ENCODE data around the gene ENOX1. TPM values are rescaled to one million over a fixed set of nuclear protein-coding genes. Genes with fewer than 3 reads are reported as not detected.

The ENOX1 gene
- total and polyA plus RNA-seq, 2 of the 8 experiments (the other 6 are each of a cell fraction or from before 2014, with no cell fraction given) = 0.23 to 0.37 TPM

DNA sequence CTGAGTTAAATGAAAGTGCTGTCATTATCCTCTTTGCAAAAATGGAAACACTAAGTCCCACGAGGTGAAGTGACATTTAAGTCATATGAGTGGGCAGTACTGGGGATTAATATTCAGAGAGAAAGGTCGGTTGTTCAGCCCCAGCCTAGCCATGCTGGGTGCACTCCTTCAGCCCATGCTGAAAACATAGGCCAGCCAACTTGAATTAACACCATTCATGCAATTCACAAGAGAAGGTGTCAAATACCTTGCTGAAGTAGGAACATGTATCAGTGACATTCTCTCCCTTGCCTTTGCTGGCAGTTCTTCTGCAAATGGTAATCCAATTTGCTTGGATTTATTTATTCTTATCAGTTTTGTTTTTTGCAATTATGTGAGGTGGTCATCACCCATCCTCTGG, 507.1 kb downstream of the ENOX1 start:
- no peak overlapping the region for H2BK12ac ChIP-seq (ENCODE audit: low read depth, low read length)
- no peak overlapping the region for H3K4me2 ChIP-seq (ENCODE audit: insufficient read depth in 1 of 2, low read depth in 2 of 2, low read length in 2 of 2)
- no peak overlapping the region for H2BK120ac ChIP-seq (replicated peaks; ENCODE audit: low read depth, low read length)
- H3K9me3 ChIP-seq (ENCODE audit: insufficient read depth in 2 of 2, low read depth in 1 of 2, low read length in 1 of 2) = no peaks in the 10 kb centered on the region
- no peak overlapping the region for H3K27ac ChIP-seq (ENCODE audit: low read depth, low read length)
- H3K23ac ChIP-seq (ENCODE audit: insufficient read length) = no peak overlapping the region
- no peak overlapping the region for H4K91ac ChIP-seq (replicated peaks; ENCODE audit: insufficient read length, low read length)
- H2BK20ac ChIP-seq (ENCODE audit: low read length) = no peak overlapping the region
- WGBS, 2 experiments (ENCODE audit: extremely low coverage in 1 of 2, insufficient coverage in 1 of 2, insufficient read length in 1 of 2, insufficient replicate concordance in 2 of 2, low coverage in 1 of 2, low lambda C conversion rate in 2 of 2, missing lambda C conversion rate in 1 of 2) = 78% methylated on average over 2 of the region's 2 CpGs; no CpG with 5 or more reads in 1 of the 2 experiments
- no peak overlapping the region for H3K18ac ChIP-seq (ENCODE audit: extremely low read depth, low read length)
- ChIA-PET CTCF (ENCODE audit: partially characterized antibody) (interaction anchor here (1.4 kb wide), 1 partner anchor 147 kb away, joined by 4 read pairs; no protein-coding TSS in a partner anchor), POLR2A (ENCODE audit: partially characterized antibody) (interaction anchor here (1.2 kb wide), 1 partner anchor 596 kb away, joined by 3 read pairs; no protein-coding TSS in a partner anchor)
- no peak overlapping the region for H2BK15ac ChIP-seq (ENCODE audit: low read length)
- H3K4me1 ChIP-seq (replicated peaks in 1 of 4; ENCODE audit: control insufficient read depth in 3 of 4, insufficient read depth in 4 of 4, low read length in 3 of 4) = no peaks in the 10 kb centered on the region
- H4K8ac ChIP-seq (ENCODE audit: extremely low read depth, insufficient read depth, low read length) = no peak overlapping the region
- H2AK5ac ChIP-seq (ENCODE audit: low read depth, low read length) = no peak overlapping the region
- no peak overlapping the region for H4K5ac ChIP-seq (ENCODE audit: insufficient read length, low read depth, low read length)
- H3K23me2 ChIP-seq (ENCODE audit: low read depth, low read length) = no peaks in the 10 kb centered on the region; the same call in 1 of the 2 replicates
- no peak for FAIRE-seq
- no peaks in the 10 kb centered on the region for H3K36me3 ChIP-seq (ENCODE audit: control insufficient read depth in 2 of 4, insufficient read depth in 4 of 4, low read length in 3 of 4)
- H3K79me1 ChIP-seq (ENCODE audit: low read depth, low read length) = no peaks in the 10 kb centered on the region
- no peak overlapping the region for H3K4me3 ChIP-seq (ENCODE audit: extremely low read depth in 1 of 4, insufficient read depth in 2 of 4, low read depth in 3 of 4, low read length in 4 of 4)
- H3K56ac ChIP-seq (replicated peaks; ENCODE audit: insufficient read length, low read depth, low read length) = no peak overlapping the region
- H4K20me1 ChIP-seq (replicated peaks in 1 of 2; ENCODE audit: control insufficient read depth in 1 of 2, insufficient read depth in 2 of 2, low read length in 2 of 2) = no peaks in the 10 kb centered on the region
- H2BK5ac ChIP-seq (ENCODE audit: low read depth, low read length) = no peak overlapping the region
- H3K14ac ChIP-seq (ENCODE audit: insufficient read length) = no peak overlapping the region
- no peak overlapping the region for H3K9ac ChIP-seq (replicated peaks in 1 of 4; ENCODE audit: extremely low read depth in 1 of 4, low read depth in 3 of 4, low read length in 3 of 4)
- no peak overlapping the region for H2AFZ ChIP-seq (ENCODE audit: low read length)
- no peaks in the 10 kb centered on the region for H3K79me2 ChIP-seq (ENCODE audit: control insufficient read depth in 1 of 2, insufficient read depth in 2 of 2, low read length in 2 of 2)
- no peak overlapping the region for H3K4ac ChIP-seq (replicated peaks; ENCODE audit: insufficient read length, low read depth, low read length)
- no peaks in the 10 kb centered on the region for H3K27me3 ChIP-seq (replicated peaks in 1 of 4; ENCODE audit: control insufficient read depth in 3 of 4, extremely low read depth in 1 of 4, insufficient read depth in 3 of 4, low read length in 3 of 4)
- DNase-seq (ENCODE audit: low read depth in 1 of 2, low spot score in 2 of 2) = no peak
- TF ChIP-seq MAFK (IDR thresholded peaks at IDR 0.05; ENCODE audit: low read depth, low read length) (no peak), POLR2AphosphoS5 (IDR thresholded peaks at IDR 0.05; ENCODE audit: low read depth, low read length) (no peak), CHD1 (IDR thresholded peaks at IDR 0.05; ENCODE audit: low read depth, low read length) (no peak), EGR1 (IDR thresholded peaks at IDR 0.05; ENCODE audit: borderline replicate concordance, low read depth, low read length) (no peak), ZNF274 (IDR thresholded peaks at IDR 0.05; ENCODE audit: borderline replicate concordance, extremely low read depth, low read length) (no peak), SP1 (IDR thresholded peaks at IDR 0.05; ENCODE audit: low read depth, low read length) (no peak), CEBPB (IDR thresholded peaks at IDR 0.05; ENCODE audit: low read depth, low read length) (no peak)

All from H1 (cell line).